Measurements from ENCODE around the gene FBXO10.

FBXO10 gene

DNA sequence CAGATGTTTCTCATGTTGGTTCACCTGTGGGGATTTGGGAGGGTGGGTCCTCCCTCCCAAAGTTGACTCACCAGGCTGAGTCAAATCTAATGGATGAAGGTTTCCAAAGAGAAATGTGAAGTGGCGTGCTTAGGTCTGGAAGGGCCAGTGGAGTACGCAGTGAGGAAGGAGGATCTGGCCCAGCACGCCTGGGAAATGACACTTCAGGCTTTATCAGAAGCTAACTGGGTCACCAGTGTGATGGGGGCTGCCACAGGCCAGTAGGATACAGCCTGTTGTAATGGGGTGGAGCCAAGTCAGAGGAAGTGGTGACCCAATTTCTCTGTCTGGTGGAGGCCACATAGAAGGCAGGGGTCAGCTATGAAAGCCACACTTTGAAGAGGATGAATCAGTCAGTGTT, 72.4 kb downstream of the FBXO10 start:
- H3K4me3 ChIP-seq (replicated peaks in 1 of 2; ENCODE audit: low read depth in 2 of 2, low read length in 2 of 2): no peak overlapping the region
- TF ChIP-seq, protein P1, sequence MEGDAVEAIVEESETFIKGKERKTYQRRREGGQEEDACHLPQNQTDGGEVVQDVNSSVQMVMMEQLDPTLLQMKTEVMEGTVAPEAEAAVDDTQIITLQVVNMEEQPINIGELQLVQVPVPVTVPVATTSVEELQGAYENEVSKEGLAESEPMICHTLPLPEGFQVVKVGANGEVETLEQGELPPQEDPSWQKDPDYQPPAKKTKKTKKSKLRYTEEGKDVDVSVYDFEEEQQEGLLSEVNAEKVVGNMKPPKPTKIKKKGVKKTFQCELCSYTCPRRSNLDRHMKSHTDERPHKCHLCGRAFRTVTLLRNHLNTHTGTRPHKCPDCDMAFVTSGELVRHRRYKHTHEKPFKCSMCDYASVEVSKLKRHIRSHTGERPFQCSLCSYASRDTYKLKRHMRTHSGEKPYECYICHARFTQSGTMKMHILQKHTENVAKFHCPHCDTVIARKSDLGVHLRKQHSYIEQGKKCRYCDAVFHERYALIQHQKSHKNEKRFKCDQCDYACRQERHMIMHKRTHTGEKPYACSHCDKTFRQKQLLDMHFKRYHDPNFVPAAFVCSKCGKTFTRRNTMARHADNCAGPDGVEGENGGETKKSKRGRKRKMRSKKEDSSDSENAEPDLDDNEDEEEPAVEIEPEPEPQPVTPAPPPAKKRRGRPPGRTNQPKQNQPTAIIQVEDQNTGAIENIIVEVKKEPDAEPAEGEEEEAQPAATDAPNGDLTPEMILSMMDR (IDR thresholded peaks at IDR 0.05; ENCODE audit: low read depth, low read length): no peak
- DNase-seq (ENCODE audit: low read depth in 2 of 2): peak; percentile 15 to 42

DNA sequence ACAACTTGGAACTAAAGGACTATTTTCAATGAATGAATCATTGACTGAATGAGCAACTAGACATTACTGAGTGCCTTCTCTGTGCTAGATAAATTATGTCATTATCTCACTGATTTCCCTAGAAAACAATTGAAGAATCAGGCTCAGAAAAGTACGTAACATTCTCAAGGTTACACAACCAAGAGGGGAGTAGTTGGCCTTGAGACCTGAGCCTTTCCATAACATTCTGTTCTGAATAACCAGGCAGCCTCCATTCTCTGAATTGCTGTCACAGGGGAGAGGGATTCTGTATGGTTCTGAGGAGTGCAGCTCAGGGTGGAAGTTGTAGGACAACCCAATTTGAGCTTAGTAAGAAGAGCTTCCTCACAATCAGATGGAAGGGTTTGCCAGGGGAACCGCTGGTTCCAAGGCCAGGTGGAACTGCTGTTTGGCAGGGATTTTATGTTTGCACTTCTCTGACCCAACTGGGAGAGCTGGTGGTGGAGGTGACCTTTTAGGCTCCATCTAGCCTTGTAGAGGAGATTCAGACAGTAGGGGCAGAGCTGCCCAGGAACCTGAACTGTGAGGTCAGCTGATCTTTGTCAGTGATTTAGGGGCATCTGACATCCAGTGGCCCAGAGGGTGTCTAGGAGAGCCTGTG, 74.1 kb downstream of the FBXO10 start:
- peak in 1 of 2 donors; percentile 24 for DNase-seq (ENCODE audit: low read depth in 2 of 2)
- TF ChIP-seq, protein P1 (IDR thresholded peaks at IDR 0.05; ENCODE audit: low read depth, low read length): no peak

DNA sequence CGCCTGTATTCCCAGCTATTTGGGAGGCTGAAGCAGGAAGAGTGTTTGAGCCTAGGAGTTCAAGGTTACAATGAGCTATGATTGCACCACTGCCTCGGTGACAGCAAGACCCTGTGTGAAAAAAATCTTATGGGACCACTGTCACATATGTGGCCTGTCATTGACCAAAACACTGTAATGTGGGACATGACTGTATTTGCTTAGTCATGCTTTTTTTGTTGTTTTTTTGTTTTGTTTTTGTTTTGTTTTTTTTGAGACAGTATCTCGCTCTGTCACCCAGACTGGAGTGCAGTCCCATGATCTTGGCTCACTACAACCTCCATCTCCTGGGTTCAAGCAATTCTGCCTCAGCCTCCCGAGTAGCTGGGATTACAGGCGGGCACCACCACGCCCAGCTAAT, 76.9 kb downstream of the FBXO10 start:
- no peak for DNase-seq (ENCODE audit: low read depth in 2 of 2)
- TF ChIP-seq, protein P1 (IDR thresholded peaks at IDR 0.05; ENCODE audit: low read depth, low read length): no peak
- H3K4me3 ChIP-seq (replicated peaks in 1 of 2; ENCODE audit: low read depth in 2 of 2, low read length in 2 of 2): no peak overlapping the region

More for the DNA sequence above, 74.1 kb downstream of the FBXO10 start:
- H3K4me3 ChIP-seq (replicated peaks in 1 of 2; ENCODE audit: low read depth in 2 of 2, low read length in 2 of 2): no peak overlapping the region

DNA sequence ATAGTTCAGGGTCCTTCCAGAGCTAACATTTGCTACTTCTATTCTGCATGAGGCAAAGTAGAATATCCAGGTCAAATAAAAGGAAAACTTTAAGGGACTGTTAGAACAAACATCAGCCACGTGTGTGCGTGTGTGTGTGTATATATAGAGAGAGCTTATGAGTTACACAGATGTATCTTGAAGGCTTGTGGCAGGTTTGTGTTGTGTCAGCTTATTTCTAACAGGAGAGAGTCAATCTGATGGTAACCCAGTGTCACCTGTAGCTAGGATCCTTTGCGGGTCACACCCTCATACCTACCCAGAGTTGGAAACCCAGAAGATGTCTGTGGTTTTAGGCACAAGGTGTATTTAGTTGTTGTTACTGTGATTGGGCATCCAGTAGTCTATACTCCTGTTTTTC, 77.7 kb downstream of the FBXO10 start:
- DNase-seq (ENCODE audit: low read depth in 2 of 2): no peak
- no peak overlapping the region for H3K4me3 ChIP-seq (replicated peaks in 1 of 2; ENCODE audit: low read depth in 2 of 2, low read length in 2 of 2)
- TF ChIP-seq, protein P1 (IDR thresholded peaks at IDR 0.05; ENCODE audit: low read depth, low read length): no peak

DNA sequence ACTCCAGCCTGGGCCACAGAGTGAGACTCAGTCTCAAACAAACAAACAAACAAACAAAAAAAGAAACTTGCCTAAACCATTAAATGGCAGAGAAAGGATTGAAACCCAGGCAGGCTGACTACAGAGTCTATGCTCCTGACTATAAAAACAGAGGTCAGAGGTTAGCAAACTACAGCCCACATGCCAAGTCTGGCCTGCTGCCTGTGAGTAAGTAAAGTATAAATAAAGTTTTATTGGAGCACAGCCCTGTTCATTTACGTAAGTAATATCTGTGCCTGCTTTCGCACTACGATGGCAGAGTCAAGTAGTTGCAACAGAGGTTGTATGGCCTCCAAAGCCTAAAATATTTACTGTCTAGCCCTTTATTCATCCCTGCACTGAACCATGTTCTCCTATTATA, 78.9 kb downstream of the FBXO10 start:
- no peak for DNase-seq (ENCODE audit: low read depth in 2 of 2)
- TF ChIP-seq, protein P1 (IDR thresholded peaks at IDR 0.05; ENCODE audit: low read depth, low read length): no peak
- no peak overlapping the region for H3K4me3 ChIP-seq (replicated peaks in 1 of 2; ENCODE audit: low read depth in 2 of 2, low read length in 2 of 2)

DNA sequence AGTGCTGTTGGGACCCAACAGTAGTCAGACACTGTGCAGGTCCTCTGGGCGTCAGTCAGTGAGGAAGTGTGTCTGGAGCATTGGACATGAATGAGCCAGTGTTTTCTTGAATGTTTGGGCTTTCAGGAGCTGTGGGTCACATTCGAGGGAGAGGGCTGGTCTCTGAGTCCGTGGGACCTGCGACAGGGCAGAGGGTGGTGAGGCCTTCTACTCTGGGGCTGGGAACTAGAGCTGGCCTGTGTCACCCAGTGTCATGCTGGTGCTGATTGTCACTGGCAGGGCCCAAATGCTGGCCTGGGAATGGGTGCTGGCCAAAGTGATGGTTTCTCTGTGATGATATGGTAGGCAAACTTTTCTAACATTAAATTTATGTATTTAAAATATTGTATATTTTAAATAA, 80.2 kb downstream of the FBXO10 start:
- no peak overlapping the region for H3K4me3 ChIP-seq (replicated peaks in 1 of 2; ENCODE audit: low read depth in 2 of 2, low read length in 2 of 2)
- no peak for DNase-seq (ENCODE audit: low read depth in 2 of 2)
- TF ChIP-seq, protein P1 (IDR thresholded peaks at IDR 0.05; ENCODE audit: low read depth, low read length): no peak

DNA sequence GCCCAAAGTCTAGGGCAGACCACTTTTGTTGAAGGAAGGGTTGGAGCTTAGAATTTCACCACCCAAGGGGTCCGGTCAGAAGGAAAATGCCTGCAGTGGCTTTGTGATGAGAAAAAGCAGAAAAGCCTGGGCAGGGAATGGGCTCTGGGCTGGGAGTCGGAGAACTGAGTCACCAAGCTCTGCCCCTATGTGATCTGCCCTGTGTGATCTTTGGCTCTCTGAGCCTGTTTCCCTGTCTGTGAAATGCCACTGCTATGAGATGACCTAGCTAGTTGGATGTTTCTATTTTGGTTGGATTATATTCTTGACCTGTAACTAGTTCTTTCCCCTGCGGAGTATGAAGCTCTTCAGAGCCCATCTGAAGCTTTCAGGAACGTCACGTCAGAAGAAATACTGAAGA, 80.6 kb downstream of the FBXO10 start:
- H3K4me3 ChIP-seq (replicated peaks in 1 of 2; ENCODE audit: low read depth in 2 of 2, low read length in 2 of 2): no peak overlapping the region
- DNase-seq (ENCODE audit: low read depth in 2 of 2): no peak
- TF ChIP-seq, protein P1 (IDR thresholded peaks at IDR 0.05; ENCODE audit: low read depth, low read length): no peak

Measured in cardiac fibroblast (primary cell).